Hematopoietic multipotent progenitor cell treated with erythropoietin and hydrocortisone succinate and interleukin-3 and kit ligand, for 17 days (in vitro differentiated cells): ENCODE results near the gene RGS9.
"Not testable (repeated sequence)": the region's sequence is repeated elsewhere in the genome, so short reads cannot be mapped to it uniquely, and the experiment has no call there.

ENCODE experiments used
- DNase-seq: peaks from one replicate; pipeline ENCODE4 v3.0.0-alpha.2; 2015; ENCODE audit warnings: low spot score

Gene RGS9

DNA sequence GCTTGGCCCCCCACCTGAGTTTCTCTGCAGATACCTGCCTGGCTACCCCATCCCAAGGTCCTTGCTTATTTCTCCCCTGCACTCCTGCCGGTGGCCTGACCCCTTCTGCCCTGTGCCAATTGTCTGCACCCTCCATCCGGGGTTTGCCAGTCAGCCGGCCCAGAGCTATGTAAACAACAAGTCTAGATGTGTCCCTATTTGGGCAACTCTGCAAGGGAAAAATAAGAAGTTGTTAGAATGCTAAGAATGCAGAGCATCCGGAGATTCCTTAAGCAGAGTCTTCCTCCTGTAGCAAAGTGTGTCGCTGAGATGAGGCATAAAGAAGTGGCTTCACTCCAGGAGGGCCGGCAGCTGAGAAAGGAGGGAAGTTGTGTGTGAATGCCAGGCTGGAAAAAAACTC, 46.6 kb downstream of the RGS9 start:
- no peak for DNase-seq

DNA sequence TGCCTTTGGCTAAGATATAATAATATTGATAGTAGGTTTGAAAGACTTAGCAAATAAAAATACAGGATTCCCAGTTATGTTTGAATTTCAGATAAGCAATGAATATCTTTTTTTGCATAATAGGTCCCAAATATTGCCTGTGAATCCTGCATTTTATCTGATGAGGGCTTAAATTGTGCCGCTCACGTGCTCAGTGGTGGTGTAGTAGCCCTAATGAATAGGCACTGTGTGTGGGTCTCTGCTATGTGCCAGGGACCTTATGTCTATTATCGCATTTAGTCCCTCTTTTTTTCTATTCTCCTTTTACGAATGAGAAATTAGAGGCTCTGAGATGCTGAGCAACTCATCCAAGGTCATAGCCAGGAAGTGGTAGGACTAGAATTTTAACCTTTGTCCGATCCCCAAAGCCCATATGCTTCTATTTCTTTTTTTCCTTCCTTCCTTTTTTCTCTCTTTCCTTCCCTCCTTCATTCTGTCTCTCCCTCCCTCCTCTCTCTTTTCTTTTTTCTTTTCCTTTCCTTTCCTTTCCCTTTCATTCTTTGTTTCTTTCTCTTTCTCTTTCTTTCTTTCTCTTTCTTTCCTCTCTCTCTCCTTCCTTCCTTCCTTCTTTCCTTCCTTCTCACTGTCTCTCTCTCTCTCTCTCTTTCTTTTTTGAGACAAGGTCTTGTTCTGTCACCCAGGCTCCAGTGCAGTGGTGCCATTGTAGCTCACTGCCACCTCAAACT, 47.2 kb downstream of the RGS9 start:
- DNase-seq = no peak

DNA sequence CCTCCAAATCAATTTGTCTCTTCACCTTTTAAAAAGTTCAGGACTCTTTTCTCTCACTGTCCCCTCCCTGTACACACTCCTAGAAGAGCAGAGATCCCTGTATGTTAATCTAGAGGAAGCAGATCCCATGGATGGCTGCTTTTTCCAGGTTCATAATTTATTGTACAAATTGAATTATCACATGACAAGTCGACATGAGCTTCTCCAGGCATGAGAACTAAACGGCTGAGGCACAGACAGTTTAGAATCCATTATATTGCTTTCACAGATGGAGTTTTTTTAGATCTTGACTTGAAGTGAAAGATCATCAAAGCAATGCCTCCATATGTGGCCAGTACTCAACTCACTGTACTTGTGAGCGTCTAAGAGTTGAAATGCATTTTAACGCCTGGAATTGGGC, 47.9 kb downstream of the RGS9 start:
- DNase-seq = no peak

DNA sequence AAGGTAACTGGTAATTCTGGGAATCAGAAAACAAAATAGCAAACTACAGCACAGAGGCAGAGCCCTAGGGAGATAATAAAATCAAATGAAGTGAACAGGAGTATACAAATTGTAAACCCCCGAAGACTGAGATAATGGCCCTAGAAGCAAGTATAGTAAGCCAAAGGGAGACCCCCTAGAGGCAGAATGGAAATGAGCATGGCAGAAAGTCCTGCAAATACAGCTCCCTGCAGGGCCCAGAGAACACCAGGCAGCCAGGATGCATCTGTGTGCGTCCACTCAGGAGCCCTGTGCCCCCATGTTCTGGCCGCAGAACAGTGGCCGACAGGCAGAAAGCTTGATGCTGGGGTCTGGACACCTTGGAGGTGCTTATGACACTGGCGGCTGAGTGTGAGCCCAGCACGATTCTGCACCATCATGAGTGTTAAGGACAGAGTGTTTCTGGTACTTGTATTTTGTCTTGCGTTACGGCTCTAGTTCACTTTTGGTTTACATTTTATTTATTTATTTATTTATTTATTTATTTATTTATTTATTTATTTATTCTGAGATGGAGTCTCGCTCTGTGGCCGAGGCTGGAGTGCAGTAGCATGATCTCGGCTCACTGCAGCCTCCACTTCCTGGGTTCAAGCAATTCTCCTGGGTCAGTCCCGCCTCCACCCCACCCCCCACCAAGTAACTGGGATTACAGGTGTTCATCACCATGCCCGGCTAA, 48.7 kb downstream of the RGS9 start:
- DNase-seq = no peak

DNA sequence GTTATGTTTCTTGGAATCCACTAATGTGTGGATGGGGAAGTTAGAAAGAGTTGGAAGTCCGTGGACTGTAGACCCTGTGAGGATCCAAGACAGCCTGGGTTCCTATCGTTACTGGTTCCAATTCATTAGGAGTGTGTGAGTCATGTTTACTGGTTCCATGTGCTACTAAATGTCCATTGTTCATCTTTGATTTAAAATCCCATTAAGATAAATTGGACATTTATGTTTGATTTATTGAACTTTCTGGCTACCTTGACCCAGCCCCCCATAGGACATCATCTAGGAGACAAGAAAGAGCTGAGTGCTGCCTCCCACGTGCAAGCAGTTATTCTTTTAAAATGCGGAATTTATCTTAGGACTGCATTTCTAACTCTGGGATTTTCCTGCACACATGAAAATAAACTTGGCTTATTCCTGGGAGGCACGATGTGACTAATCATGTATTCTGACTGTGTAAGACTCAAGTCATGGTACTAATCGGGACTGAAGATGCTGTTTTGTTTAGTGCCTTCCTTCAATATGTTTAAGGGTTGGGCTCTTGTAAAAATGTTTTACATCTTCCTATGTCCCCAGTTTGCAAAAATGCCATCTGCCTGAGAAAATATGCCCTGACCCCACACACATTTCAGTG, 53.4 kb downstream of the RGS9 start:
- DNase-seq = no peak

DNA sequence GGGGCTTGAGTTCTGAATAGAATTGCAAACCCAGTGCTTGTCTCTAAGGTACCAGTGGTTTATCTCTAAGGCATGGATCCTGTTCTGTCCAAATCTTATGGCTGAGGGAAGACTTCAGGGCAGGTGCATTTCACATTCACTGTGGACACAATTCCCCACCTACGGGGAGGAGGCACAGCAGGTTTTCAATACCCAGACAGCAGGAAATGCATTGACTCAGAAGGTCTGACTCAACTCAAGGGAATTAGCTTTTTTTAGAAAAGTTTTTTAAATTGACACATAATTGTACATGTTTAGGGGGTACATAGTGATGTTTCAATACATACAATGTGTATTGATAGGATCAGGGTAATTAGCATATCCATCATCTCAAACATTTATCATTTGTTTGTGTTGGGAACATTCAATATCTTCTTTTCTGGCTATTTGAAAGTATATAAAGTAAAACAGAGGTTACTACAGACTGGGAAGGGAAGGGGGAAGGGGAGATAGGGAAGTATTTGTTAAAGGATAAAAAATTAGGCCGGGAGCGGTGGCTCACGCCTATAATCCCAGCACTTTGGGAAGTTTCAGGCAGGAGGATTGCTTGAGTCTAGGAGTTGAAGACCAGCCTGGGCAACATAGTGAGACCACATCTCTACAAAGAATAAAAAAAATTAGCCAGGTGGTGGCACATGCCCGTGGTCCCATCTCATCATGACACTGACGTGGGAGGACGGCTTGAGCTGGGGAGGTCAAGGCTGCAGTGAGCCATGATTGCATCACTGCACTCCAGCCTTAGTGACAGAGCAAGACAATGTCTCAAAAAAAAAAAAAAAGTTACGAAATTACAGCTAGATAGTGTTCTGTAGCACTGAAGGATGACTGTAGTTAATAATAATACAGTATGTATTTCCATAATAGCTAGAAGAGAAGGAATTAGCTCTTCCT, 54.9 kb downstream of the RGS9 start:
- no peak for DNase-seq

DNA sequence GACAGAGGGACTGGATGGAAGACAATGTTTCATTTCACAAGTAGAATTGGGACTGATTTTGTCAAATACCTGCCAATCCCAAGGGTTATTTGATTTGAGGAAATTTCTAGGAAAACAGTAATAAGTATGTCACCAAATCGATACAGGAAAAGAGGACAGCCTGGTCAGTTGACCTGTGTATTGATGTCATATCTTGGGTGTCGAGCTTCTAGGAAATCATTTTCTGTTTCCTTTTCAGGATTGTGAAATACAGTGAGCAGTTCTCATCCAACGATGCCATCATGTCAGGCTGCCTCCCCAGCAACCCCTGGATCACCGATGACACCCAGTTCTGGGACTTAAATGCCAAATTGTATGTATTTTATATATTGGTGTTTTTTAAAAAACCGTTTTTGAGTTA, 56.1 kb downstream of the RGS9 start:
- no peak for DNase-seq

DNA sequence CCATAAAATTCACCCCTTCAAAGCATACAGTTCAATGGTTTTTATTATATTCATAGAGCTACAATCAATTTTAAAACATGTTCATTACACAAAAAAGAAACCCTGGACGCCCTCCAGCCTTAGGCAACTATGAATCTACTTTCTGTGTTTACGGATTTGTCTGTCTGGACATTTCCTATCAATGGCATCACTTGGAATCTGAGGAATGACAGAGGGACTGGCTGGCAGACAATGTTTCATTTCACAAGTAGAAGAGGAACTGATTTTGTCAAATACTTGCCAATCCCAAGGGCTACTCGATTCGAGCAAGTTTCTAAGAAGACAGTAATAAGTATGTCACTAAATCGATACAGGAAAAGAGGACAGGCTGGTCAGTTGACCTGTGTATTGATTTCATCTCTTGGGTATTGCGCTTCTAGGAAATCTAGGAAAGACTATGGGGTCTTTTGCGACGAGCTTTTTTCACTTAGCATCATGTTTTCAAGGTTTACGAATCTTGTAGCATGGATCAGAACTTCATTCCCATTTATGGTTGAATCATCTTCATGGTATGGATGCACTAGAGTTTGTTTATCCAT, 56.6 kb downstream of the RGS9 start:
- no peak for DNase-seq

DNA sequence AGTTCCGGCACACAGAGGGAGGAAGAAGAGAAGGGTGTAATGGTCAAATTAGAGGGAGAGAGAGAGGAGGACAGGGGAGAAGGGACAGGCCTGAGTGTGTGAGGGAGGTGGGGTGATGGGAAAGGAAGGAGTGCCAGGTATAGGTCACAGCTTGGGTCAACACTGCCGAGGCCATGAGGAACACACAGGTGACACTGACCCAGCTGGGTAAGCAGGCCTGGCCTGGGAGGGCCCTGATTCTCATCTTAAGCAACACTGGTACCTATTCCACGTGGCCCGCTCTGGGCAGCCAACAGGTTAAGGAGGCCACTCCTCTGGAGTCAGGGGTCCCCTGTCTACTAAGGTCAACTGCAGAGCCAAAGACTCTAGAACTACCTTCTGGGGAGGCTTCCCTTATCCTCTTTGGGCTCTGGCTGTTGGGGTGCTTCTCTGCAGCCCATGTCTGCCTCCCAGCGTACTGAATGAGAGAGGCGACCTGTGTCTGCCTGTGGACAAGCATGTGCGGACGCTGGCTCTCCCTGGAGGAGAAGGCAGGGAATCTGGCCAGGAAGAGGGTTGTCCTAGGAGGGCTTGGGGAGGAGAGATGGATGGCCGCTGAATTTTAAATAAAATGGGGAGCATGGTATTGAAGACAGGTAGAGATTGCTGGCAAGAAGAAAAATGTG, 57.6 kb downstream of the RGS9 start:
- DNase-seq = no peak

DNA sequence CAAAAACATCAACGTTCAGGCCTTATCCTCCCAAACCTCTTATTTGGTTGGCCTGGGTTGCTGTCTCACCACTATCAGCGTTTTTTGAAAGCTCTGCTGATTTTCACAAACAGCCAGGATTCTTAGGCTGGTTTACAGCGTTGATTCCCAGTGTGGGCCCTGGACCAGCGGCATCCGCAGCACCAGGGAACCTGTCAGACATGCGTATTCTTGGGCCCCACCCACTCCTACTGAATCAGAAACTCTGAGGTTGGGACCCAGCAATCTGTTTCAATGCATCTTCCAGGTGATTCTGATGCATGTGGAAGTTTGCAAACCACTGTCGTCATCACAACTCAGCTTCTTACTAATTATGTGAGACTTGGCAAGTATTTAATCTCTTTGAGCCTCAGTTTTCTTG, 58.5 kb downstream of the RGS9 start:
- no peak for DNase-seq

DNA sequence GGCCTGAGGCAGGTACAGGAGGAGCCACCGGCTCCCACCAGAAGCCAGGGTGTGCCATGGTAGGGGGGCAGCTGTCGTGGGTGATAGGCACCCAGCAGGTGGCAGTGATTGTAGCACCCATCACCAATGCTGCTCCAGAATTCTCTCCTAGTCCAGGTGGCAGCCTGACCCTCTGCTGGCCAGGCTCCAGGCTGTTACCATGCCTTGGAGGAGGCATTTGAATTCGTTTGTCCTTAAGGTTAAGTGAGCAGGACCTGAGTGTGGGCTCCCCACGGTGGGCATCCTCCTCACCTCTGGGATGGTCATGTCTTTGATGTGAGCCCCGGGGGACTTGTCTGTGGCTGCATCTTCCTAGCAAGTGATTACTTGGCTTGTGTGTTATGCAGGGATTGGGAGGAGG, 59.4 kb downstream of the RGS9 start:
- no peak for DNase-seq

DNA sequence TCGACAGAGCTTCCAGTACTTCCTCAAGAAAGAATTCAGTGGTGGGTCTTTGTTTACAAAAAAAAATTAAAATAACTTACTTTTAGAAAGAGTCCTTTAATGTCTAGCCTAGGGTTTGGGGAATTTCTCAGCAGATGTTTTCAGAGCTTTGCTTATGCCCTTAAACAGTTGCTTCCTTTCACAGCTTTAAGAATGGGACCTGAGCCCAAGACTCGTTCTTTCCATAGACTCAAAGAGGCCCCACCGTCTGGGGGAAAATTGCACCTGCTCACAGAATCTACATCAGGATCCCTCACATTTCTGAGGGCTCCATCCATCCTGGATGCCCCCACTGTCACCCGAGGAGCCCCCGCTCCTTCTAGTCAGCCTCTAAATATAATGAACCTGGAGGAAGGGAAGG, 60.0 kb downstream of the RGS9 start:
- no peak for DNase-seq

DNA sequence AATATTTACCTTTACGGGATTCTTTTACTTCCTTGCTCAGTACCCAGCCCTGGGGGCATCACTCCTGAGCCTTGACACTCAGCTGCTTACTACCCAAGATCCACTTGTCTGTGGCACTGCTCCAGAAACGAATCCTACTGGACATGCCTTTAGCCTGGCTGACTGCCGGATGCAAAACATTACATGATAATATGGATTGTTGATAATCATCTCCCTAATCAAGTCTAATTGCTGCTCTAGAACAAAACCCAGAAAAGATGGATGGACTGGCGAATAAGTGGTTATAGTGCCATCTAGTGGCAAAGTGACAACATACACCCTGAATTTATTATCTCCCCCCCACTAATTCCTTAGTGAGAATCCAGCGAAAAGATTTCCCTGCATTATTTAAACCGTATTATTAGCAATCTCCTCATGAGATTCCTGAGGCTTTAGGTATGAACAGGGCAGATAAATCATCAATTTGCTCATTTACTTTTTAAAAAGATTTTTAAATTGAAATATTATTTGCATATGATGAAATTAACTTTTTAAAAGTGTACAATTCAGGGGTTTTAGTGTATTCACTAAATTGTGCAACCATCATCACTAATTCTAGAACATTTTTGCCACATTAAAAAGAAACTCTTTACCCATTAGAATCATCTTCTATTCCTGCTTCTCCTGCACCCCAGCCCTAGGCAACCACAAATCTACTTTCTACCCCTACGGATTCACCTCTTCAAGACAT, 61.6 kb downstream of the RGS9 start:
- DNase-seq = peak; percentile 76

DNA sequence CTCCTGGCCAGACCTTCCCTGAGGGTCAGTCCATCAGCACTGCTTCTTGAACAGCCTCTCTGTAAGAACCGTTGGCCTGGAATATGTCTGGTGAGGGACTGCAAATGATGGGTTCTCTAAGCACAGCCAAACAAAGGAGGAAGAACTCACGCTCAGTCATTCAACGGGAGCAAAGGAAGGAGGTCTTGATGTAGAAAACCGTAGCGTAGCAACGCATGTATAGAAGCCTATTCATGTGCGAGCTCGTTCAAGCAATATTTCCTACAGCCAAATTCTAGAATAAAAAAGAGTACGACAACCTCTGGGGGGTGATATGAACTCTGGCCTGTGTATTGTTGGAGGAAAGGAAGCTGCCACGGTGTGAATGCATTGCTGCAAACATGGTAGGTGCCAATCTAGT, 64.2 kb downstream of the RGS9 start:
- no peak for DNase-seq

DNA sequence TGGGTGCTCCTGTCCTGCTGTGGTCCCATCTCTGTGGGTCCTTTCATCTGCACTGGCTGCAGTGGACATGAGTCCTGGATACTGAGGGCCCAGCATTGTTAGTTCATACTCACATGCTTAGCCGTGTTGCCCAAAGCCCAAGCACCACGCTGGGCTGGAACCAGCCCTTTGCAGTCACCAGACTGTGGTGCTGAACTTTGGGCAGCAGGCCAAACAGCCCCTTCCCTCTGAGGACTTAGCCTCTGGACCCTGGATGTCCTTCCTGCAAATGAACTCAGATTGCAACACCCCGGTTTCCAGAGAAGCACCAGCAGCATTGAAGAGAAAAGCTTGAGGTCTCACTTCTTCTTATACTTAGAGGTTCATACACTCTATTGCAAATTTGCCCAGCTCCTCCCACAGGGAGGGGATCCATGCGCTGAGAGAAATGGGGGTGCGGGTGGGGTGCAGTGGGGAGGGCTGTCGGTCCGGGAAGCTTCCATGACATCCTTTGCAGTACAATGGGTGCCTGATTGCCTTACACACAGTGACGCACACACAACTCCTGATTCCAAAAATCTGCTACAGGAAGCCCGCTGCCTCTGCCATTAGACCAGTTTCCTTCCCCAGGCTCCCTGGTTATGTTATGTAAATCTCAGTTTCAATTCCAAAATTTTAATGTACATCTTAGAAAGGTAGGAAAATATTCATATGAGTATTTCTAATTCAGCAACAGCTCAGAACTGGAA, 65.8 kb downstream of the RGS9 start:
- no peak for DNase-seq

DNA sequence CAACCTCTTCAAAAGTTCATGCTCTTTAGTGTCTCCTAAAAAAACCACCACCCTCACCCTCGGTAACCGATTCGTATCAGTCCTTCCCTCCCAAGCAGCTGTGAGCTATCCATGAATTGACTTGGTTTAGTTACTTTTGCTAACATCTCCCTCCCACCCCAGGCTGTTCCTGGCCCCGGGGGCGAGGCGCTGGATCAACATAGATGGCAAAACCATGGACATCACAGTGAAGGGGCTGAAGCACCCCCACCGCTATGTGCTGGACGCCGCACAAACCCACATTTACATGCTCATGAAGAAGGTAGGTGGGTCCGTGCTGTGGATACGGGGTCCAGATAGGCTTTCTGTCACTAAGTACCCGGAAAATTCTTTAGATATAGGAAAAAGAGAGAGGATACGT, 66.8 kb downstream of the RGS9 start:
- DNase-seq = no peak

DNA sequence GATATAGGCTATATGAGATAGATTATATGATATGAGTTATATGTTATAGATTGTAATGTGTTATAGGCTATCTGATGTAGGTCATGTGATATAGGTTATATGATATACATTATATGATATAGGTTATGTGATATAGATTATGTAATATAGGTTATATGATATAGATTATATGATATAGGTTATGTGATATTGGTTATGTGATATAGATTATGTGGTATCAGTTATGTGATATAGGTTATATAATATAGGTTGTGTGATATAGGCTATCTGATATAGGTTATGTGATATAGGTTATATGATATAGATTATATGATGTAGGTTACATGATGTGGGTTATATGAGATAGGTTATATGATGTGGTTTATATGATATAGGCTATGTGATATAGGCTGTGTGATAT, 68.5 kb downstream of the RGS9 start:
- DNase-seq = no peak

DNA sequence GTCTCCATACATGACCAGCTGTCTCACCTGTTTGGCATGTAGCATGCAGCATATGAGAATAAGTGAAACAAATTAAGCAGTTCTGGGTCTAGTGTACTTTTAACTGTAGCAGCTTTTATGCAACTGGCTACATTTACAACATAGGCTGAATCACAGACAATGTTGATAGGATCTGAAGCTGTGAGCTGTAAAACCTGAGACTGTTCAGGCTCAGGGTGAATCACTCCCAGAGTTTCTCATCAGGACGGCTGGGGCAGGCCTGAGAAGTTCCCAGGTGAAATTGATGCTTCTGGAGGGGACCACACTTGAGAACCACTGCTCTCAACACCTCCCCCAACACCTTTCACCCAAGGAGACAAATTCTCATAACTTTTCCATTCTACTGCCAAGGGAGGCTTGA, 70.3 kb downstream of the RGS9 start:
- not testable (repeated sequence) for DNase-seq

DNA sequence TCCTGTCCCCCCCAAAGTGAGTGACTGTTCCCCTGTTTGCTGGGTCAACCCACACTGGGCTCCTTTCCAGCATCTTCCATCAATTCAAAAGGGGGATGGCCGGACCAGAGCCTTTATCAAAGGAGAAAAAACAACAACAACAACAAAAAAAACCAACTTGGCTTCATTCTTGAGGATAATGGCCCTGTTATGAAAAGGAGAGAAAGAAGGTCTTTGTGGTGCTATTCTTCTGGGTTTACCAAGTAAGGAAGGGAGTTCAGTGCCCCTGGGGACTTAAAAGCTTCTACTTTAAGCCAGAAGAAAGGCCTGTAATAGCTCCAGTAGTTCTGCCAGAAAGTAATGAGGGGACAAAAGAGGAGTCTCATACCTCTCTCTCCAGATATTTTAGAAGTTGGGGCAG, 71.5 kb downstream of the RGS9 start:
- DNase-seq = no peak

DNA sequence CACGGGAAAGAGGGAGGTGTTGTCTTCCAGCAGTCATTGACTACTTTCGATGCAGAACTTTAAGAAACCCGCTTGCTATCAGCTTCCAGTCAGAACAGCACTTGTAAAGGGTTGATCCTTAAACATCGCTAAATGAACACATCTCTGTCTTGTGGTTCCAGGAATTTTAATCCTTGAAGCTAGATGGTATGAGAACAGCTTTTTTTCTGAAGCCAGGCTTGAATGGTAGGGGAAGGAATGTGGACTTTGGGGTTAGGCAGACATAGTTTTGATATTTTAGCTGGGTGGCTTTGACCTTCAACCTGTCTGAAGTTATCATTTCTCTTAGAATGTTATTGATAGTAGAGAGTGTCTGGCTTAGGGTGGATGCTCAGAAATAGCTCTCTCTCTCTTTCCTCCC, 81.1 kb downstream of the RGS9 start:
- no peak for DNase-seq
